Measurements from ENCODE around the gene GPSM1.

GPSM1 gene

DNA sequence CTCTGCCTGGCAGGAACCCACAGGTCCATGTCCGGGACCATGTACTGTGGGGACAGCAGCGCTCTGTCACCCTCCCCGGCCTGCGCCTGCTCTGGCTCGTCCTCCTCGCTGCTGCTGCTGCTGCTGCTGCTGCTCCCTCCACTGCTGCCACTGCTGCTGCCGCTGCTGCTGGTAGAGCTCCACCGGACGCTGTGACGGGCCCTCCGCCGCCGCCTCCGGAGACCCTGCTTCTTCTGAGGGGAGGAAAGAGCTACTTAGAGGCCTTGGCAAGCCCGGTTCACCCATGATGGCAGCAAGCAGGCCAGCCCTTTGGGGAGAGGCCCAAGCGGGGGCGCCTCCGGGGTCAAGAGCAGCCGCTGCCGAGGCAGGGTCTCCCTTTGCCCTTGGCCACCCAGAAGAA lies 56.1 kb downstream of the GPSM1 start:
- no peak overlapping the region for H3K9ac ChIP-seq
- H3K36me3 ChIP-seq (ENCODE audit: insufficient read depth), result 0 out of 2 replicates have a peak, but pooled peaks cover 4% of the 10 kb centered on the region

DNA sequence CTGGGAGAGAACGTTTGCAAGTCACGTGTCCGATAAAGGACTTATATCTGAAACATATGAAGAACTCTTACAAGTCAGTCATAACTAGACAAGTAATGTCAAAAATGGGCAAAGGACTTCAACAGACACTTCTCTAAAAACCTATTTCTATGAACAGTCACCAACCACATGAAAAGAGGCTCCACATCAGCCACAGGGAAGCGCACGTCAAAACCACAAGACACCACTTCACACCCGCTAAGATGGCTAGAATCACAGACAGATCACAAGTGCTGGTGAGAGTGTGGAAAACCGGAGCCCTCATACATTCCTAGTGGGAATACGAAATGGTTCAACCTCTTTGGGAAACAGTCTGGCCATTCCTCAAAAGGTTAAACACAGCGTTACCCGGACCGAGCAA lies 57.7 kb downstream of the GPSM1 start:
- no peaks in the 10 kb centered on the region for H4K20me1 ChIP-seq (ENCODE audit: insufficient read depth)
- H3K4me1 ChIP-seq (ENCODE audit: low read depth, poor library complexity, severe bottlenecking), result no peaks in the 10 kb centered on the region
- no peak overlapping the region for H2AFZ ChIP-seq (ENCODE audit: low read depth)
- no peak overlapping the region for H3K9ac ChIP-seq
- TF ChIP-seq, protein P1, sequence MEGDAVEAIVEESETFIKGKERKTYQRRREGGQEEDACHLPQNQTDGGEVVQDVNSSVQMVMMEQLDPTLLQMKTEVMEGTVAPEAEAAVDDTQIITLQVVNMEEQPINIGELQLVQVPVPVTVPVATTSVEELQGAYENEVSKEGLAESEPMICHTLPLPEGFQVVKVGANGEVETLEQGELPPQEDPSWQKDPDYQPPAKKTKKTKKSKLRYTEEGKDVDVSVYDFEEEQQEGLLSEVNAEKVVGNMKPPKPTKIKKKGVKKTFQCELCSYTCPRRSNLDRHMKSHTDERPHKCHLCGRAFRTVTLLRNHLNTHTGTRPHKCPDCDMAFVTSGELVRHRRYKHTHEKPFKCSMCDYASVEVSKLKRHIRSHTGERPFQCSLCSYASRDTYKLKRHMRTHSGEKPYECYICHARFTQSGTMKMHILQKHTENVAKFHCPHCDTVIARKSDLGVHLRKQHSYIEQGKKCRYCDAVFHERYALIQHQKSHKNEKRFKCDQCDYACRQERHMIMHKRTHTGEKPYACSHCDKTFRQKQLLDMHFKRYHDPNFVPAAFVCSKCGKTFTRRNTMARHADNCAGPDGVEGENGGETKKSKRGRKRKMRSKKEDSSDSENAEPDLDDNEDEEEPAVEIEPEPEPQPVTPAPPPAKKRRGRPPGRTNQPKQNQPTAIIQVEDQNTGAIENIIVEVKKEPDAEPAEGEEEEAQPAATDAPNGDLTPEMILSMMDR (conservative IDR thresholded peaks at IDR 0.05; ENCODE audit: low read depth, low read length), result no peak
- 0 out of 2 replicates have a peak, but pooled peaks cover 4% of the 10 kb centered on the region for H3K36me3 ChIP-seq (ENCODE audit: insufficient read depth)
- H3K79me2 ChIP-seq (ENCODE audit: insufficient read depth, low read depth), result no peaks in the 10 kb centered on the region
- H3K4me2 ChIP-seq, result no peak overlapping the region
- H3K4me3 ChIP-seq (IDR thresholded peaks at IDR 0.05; ENCODE audit: insufficient read depth, low read depth, low read length), result no peak overlapping the region
- H3K27me3 ChIP-seq (ENCODE audit: insufficient read depth, low read depth), result no peaks in the 10 kb centered on the region
- no peak overlapping the region for H3K27ac ChIP-seq

More for the DNA sequence above, 56.1 kb downstream of the GPSM1 start:
- TF ChIP-seq, protein P1 (conservative IDR thresholded peaks at IDR 0.05; ENCODE audit: low read depth, low read length), result no peak
- Histone ChIP-seq H2AFZ (ENCODE audit: low read depth) (no peak overlapping the region), H3K27ac (no peak overlapping the region), H3K4me3 (IDR thresholded peaks at IDR 0.05; ENCODE audit: insufficient read depth, low read depth, low read length) (no peak overlapping the region), H4K20me1 (ENCODE audit: insufficient read depth) (no peaks in the 10 kb centered on the region), H3K4me1 (ENCODE audit: low read depth, poor library complexity, severe bottlenecking) (no peaks in the 10 kb centered on the region), H3K4me2 (no peak overlapping the region), H3K79me2 (ENCODE audit: insufficient read depth, low read depth) (no peaks in the 10 kb centered on the region), H3K27me3 (ENCODE audit: insufficient read depth, low read depth) (no peaks in the 10 kb centered on the region)

DNA sequence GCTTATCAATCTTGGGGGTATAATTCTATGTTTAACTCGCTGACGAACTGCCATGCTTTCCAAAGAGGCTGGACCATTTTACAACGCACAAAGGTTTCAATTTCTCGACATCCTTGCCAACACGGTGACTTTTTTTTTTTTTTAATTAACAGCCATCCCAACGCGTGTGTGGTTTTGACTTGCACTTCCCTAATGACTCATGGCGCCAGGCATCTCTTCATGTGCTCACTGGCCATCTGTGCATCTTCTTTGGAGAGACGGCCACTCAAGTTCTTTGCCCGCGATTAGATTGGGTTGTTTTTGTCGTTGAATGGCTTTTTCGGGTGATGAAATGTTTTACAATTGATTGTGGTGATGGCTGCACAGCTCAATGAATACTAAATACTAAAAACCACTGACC lies 58.7 kb downstream of the GPSM1 start:
- H2AFZ ChIP-seq (ENCODE audit: low read depth), result no peak overlapping the region
- H3K4me2 ChIP-seq, result no peak overlapping the region
- H4K20me1 ChIP-seq (ENCODE audit: insufficient read depth), result no peaks in the 10 kb centered on the region
- no peak overlapping the region for H3K4me3 ChIP-seq (IDR thresholded peaks at IDR 0.05; ENCODE audit: insufficient read depth, low read depth, low read length)
- H3K4me1 ChIP-seq (ENCODE audit: low read depth, poor library complexity, severe bottlenecking), result no peaks in the 10 kb centered on the region
- H3K79me2 ChIP-seq (ENCODE audit: insufficient read depth, low read depth), result no peaks in the 10 kb centered on the region
- 0 out of 2 replicates have a peak, but pooled peaks cover 4% of the 10 kb centered on the region for H3K36me3 ChIP-seq (ENCODE audit: insufficient read depth)
- H3K9ac ChIP-seq, result no peak overlapping the region
- H3K27ac ChIP-seq, result no peak overlapping the region
- TF ChIP-seq, protein P1 (conservative IDR thresholded peaks at IDR 0.05; ENCODE audit: low read depth, low read length), result no peak
- no peaks in the 10 kb centered on the region for H3K27me3 ChIP-seq (ENCODE audit: insufficient read depth, low read depth)

- H3K4me2 ChIP-seq, result no peak overlapping the region
Observed at GRCh38 chr9:136387217-136387616, 59.9 kb downstream of the GPSM1 start.

More at GRCh38 chr9:136387217-136387616, 59.9 kb downstream of the GPSM1 start:
- Histone ChIP-seq H3K79me2 (ENCODE audit: insufficient read depth, low read depth) (no peaks in the 10 kb centered on the region), H3K27me3 (ENCODE audit: insufficient read depth, low read depth) (no peaks in the 10 kb centered on the region), H3K4me1 (ENCODE audit: low read depth, poor library complexity, severe bottlenecking) (no peaks in the 10 kb centered on the region), H3K9ac (no peak overlapping the region), H4K20me1 (ENCODE audit: insufficient read depth) (no peaks in the 10 kb centered on the region), H3K36me3 (ENCODE audit: insufficient read depth) (0 out of 2 replicates have a peak, but pooled peaks cover 4% of the 10 kb centered on the region), H2AFZ (ENCODE audit: low read depth) (no peak overlapping the region), H3K27ac (no peak overlapping the region), H3K4me3 (IDR thresholded peaks at IDR 0.05; ENCODE audit: insufficient read depth, low read depth, low read length) (no peak overlapping the region)
- TF ChIP-seq, protein P1 (conservative IDR thresholded peaks at IDR 0.05; ENCODE audit: low read depth, low read length), result no peak

Measured in KMS-11 (cell line).